GM12878 (cell line): ENCODE measurements around the gene PAN3. TPM values are rescaled to one million over a fixed set of nuclear protein-coding genes. Genes with fewer than 3 reads are reported as not detected.
A peak's percentile ranks its signal among the peaks of the same experiment; 100 is the strongest.

Experiments
- ATAC-seq: fragments of 200-7000 bp; cut with Tn5 transposase; 3 replicates; pipeline ENCODE4 v1.9.1; 2020; ENCODE audit warnings: mild to moderate bottlenecking, moderate library complexity
- BruUV-seq: library from RNA; stranded (reverse); fragments of 400-500 nt; replicated peaks from 2 replicates; lab custom pipeline; 2021; lab: Mats Ljungman, UMichigan
- CTCF ChIA-PET: fragments of 300-600 bp; sonication (Branson Sonifier 250); formaldehyde crosslinking; extraction: SDS; loops from one replicate; lab custom pipeline; 2021; ENCODE audit warnings: inconsistent platforms; lab: Yijun Ruan, JAX
- POLR2A ChIA-PET: fragments of 350-600 bp; formaldehyde crosslinking; extraction: SDS; loops from one replicate; lab custom pipeline; 2021; ENCODE audit warnings: inconsistent platforms; lab: Charles Lee
- RAD21 ChIA-PET: fragments of 300-600 bp; sonication (Branson Sonifier 250); formaldehyde crosslinking; loops from one replicate; lab custom pipeline; 2023; ENCODE audit warnings: antibody characterized with exemption; ENCODE audit not compliant: unreplicated experiment; lab: Charles Lee
- SMC1A ChIA-PET: fragments of 300-600 bp; sonication (Branson Sonifier 250); formaldehyde crosslinking; loops from one replicate; lab custom pipeline; 2023; ENCODE audit not compliant: unreplicated experiment, uncharacterized antibody; lab: Charles Lee
- DNase-seq: peaks from one replicate; pipeline ENCODE4 v3.0.0-alpha.2; 2011; ENCODE audit warnings: low read depth, low spot score
- FAIRE-seq: peaks from 3 replicates; lab custom pipeline; 2011; peaks lifted over from hg19 to GRCh38; lab: Jason Lieb, UNC
- H2AFZ ChIP-seq: 2 replicates; pipeline ENCODE4 v1.6.0; 2011; ENCODE audit warnings: low read depth, low read length, control low read depth; ENCODE audit not compliant: control insufficient read depth
- H3K27ac ChIP-seq: 2 replicates; pipeline ENCODE4 v1.5.1; 2011; ENCODE audit warnings: control low read depth; ENCODE audit not compliant: control insufficient read depth, insufficient read depth
- H3K27me3 ChIP-seq, 2 experiments: replicated peaks in 1 of 2; 2 replicates each; pipeline versions ENCODE4 v1.6.0 to v1.6.1; 2011; ENCODE audit warnings: low read length in 1 of 2; ENCODE audit not compliant: control insufficient read depth in 2 of 2, insufficient read depth in 2 of 2
- H3K36me3 ChIP-seq, 2 experiments: 2 replicates each; pipeline ENCODE4 v1.5.1; 2011; ENCODE audit warnings: low read length in 1 of 2; ENCODE audit not compliant: control insufficient read depth in 2 of 2, insufficient read depth in 2 of 2
- H3K4me1 ChIP-seq: 2 replicates; pipeline ENCODE4 v1.6.1; 2011; ENCODE audit warnings: mild to moderate bottlenecking, low read length, moderate library complexity, mixed read lengths; ENCODE audit not compliant: control insufficient read depth, insufficient read depth
- H3K4me2 ChIP-seq: 2 replicates; pipeline ENCODE4 v1.6.0; 2011; ENCODE audit warnings: control low read depth; ENCODE audit not compliant: control insufficient read depth, insufficient read depth
- H3K4me3 ChIP-seq: fragments of 200-600 bp; sonication (generic); 2 replicates; pipeline ENCODE4 v1.5.1; 2016
- H3K79me2 ChIP-seq: 2 replicates; pipeline ENCODE4 v1.6.0; 2011; ENCODE audit warnings: low read length; ENCODE audit not compliant: control insufficient read depth, insufficient read depth
- H3K9ac ChIP-seq: 2 replicates; pipeline ENCODE4 v1.8.0; 2011; ENCODE audit warnings: low read length, control low read depth, mixed read lengths; ENCODE audit not compliant: control insufficient read depth, insufficient read depth
- H3K9me3 ChIP-seq: replicated peaks from 3 replicates; pipeline ENCODE4 v1.5.1; 2011; ENCODE audit warnings: mild to moderate bottlenecking, low read length; ENCODE audit not compliant: control insufficient read depth, insufficient read depth
- H4K20me1 ChIP-seq: 2 replicates; pipeline ENCODE4 v1.6.0; 2011; ENCODE audit not compliant: control insufficient read depth, insufficient read depth
- BCL11A ChIP-seq: IDR thresholded peaks from 2 replicates; pipeline ENCODE4 v1.6.1; 2011; ENCODE audit warnings: low read depth, low read length
- CEBPB ChIP-seq, 2 experiments: fragments of 150-350 bp in 1 of 2; IDR thresholded peaks; 2 replicates each; pipeline ENCODE4 v1.6.1; 2012 to 2014; ENCODE audit warnings: low read depth in 2 of 2, low read length in 2 of 2, borderline replicate concordance in 1 of 2, inconsistent platforms in 1 of 2
- CREM ChIP-seq: IDR thresholded peaks from 2 replicates; pipeline ENCODE4 v1.6.1; 2014; ENCODE audit warnings: antibody characterized with exemption, low read depth
- EED ChIP-seq: sonication (generic); IDR thresholded peaks from 2 replicates; pipeline ENCODE4 v1.6.1; 2016; ENCODE audit warnings: antibody characterized with exemption, low read depth
- FOXK2 ChIP-seq: fragments of 450-650 bp; IDR thresholded peaks from 2 replicates; pipeline ENCODE4 v1.6.1; 2017; ENCODE audit warnings: mild to moderate bottlenecking, moderate library complexity
- IRF4 ChIP-seq: IDR thresholded peaks from 2 replicates; pipeline ENCODE4 v1.6.1; 2011; ENCODE audit warnings: low read depth, low read length
- MTA3 ChIP-seq: IDR thresholded peaks from 2 replicates; pipeline ENCODE4 v1.6.1; 2012; ENCODE audit warnings: low read length, inconsistent platforms, borderline replicate concordance
- MYB ChIP-seq: fragments of 150-350 bp; IDR thresholded peaks from 2 replicates; pipeline ENCODE4 v1.6.1; 2014; ENCODE audit warnings: mild to moderate bottlenecking, low read depth, low read length, borderline replicate concordance
- RBBP5 ChIP-seq: fragments of 200-600 bp; sonication (generic); conservative IDR thresholded peaks from 2 replicates; pipeline ENCODE4 v1.6.1; 2016
- YY1 ChIP-seq: IDR thresholded peaks from 2 replicates; pipeline ENCODE4 v1.6.1; 2011; ENCODE audit warnings: low read depth, mild to moderate bottlenecking, low read length
- WGBS: methylation state at CpG from one replicate; pipeline ENCODE4 v1.1.6; 2016; ENCODE audit warnings: low lambda C conversion rate; ENCODE audit not compliant: insufficient replicate concordance, insufficient coverage; ENCODE audit errors: missing lambda C conversion rate; 5-methylcytosine and 5-hydroxymethylcytosine counted together
- in situ Hi-C: fragments of 300-500 bp; cut with MboI; formaldehyde crosslinking; loops from 9 replicates; pipeline ENCODE4 v1.14.3; 2018; ENCODE audit warnings: mixed read lengths
- intact Hi-C: fragments of 100-400 bp; cut with micrococcal nuclease; formaldehyde crosslinking; loops from one replicate; pipeline ENCODE4 v1.14.2; 2022; ENCODE audit not compliant: unreplicated experiment
- polyA plus RNA-seq, 11 experiments: library from polyadenylated mRNA; depleted of rRNA in 4 of 11; unstranded in 6 of 11; stranded (reverse) in 5 of 11; fragments of >200 nt; fragmentation: Nextera tagmentation in 4 of 11; fragmentation: Illumina TruSeq in 1 of 11; extraction: Ambion mirVana in 4 of 11; extraction: Trizol in 1 of 11; gene quantifications; 1 replicate in 1 of 11; 2 replicates in 10 of 11; pipeline versions ENCODE4 v1.2.1 to v1.2.3, GENCODE V29; 2011 to 2016; ENCODE audit warnings: inconsistent platforms in 2 of 11, missing spikeins in 2 of 11, low read depth in 1 of 11
- total RNA-seq, 4 experiments: library from RNA; depleted of rRNA in 3 of 4; stranded (reverse); fragments of >200 nt in 3 of 4; fragmentation: Illumina TruSeq in 1 of 4; extraction: Trizol in 1 of 4; gene quantifications; 2 replicates each; pipeline versions ENCODE4 v1.2.1 to v1.2.3, GENCODE V29; 2013 to 2021
- TF ChIP-seq, protein P1 (sequence below): fragments of 450-650 bp; IDR thresholded peaks from 2 replicates; pipeline ENCODE4 v1.6.1; 2018; ENCODE audit warnings: mild to moderate bottlenecking, low read depth, moderate library complexity; ENCODE audit not compliant: partially characterized antibody
- TF ChIP-seq, protein P2 (sequence below): IDR thresholded peaks from 2 replicates; pipeline ENCODE4 v1.6.1; 2011; ENCODE audit warnings: borderline replicate concordance, low read depth, mild to moderate bottlenecking, moderate library complexity, low read length; ENCODE audit not compliant: insufficient read depth, poor library complexity, severe bottlenecking

Gene PAN3
- total and polyA plus RNA-seq, 10 of the 15 experiments (the other 5 are each of a cell fraction or from before 2014, with no cell fraction given), result 13.0 to 33.3 (median 19.9) TPM

DNA sequence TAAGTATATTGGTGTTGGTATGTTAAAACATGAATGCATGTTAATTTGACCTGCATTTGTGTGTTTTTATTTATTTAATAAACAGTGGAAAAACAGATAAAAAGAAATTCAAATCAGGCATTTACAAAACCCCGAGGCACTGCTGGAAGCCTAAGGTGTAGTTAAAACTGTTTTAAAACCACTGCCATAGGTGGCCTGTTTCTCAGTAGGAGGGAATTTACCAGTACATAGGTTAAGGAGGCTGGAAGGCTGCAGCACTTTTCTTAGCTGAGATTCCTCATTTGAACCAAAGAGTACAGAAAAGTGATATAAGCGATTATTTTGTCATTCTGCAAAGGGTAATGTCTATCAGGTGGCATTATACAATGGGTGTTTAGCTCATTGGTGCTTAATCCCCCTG, 99.6 kb downstream of the PAN3 start:
- in situ Hi-C loops, result no loop called here
- Histone ChIP-seq H3K36me3 (peaks cover 0 to 7% of the 10 kb centered on the region in 2 experiments; a peak in 2 of 4 replicates), H3K27ac (no peak overlapping the region), H3K9ac (no peak overlapping the region), H3K4me3 (no peak overlapping the region)
- ATAC-seq, result no peak
- CTCF ChIA-PET, result interaction anchor here (0.5 to 1.9 kb wide), 3 partner anchors 12 to 19 kb away, joined by 3 to 7 read pairs (median 3); no protein-coding TSS in a partner anchor
- SMC1A ChIA-PET, result interaction anchor here (0.6 to 2.3 kb wide), 3 partner anchors 9 to 55 kb away, joined by 3 to 11 read pairs (median 3); no protein-coding TSS in a partner anchor
- RAD21 ChIA-PET, result interaction anchor here (0.7 kb wide), 1 partner anchor 31 kb away, joined by 3 read pairs; no protein-coding TSS in a partner anchor
- TF ChIP-seq YY1, result no peak
- TF ChIP-seq, all 136 proteins: peak for 0
- H3K4me1 ChIP-seq, result no peaks in the 10 kb centered on the region
- H3K27me3 ChIP-seq, result no peaks in the 10 kb centered on the region
- POLR2A ChIA-PET, result no interaction called here
- WGBS, result 100% methylated on average over 2 of the region's 2 CpGs
- H3K4me2 ChIP-seq, result no peak overlapping the region
- DNase-seq (no peak), FAIRE-seq (no peak)
- no peaks in the 10 kb centered on the region for H4K20me1 ChIP-seq
- H3K79me2 ChIP-seq, result no peaks in the 10 kb centered on the region
- H3K9me3 ChIP-seq, result no peaks in the 10 kb centered on the region
- intact Hi-C loops, result no loop called here
- no TSS peak for BruUV-seq
- no peak overlapping the region for H2AFZ ChIP-seq

DNA sequence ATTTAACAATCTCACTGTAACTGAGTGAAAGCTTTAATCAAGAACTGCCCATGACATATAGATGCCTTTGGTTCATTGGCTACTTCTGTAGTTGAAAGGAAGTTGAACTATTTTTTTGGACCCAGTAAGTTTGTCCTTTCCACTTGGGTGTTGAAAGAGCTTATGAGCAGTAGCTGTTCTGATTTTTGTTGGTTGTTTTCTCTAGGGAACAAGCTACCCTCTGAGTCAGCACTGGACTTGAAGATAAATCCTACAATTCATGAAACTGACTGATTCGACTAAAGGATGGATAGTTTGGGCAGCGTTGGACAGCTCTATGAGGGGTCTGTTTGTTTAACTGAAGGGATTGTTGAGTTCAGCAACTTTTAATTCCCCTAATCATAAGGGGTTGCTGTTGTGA, 101.0 kb downstream of the PAN3 start:
- POLR2A ChIA-PET, result interaction anchor here (0.7 kb wide), 1 partner anchor 122 kb away, joined by 3 read pairs; no protein-coding TSS in a partner anchor
- H3K9me3 ChIP-seq, result no peaks in the 10 kb centered on the region

More for the DNA sequence above, 101.0 kb downstream of the PAN3 start:
- no peak for TF ChIP-seq CEBPB (IDR thresholded peaks at IDR 0.05; ENCODE audit: borderline replicate concordance in 1 of 2, low read depth in 2 of 2, low read length in 2 of 2)
- no peak for TF ChIP-seq FOXK2
- TF ChIP-seq MYB, result no peak
- no peak for TF ChIP-seq MTA3
- TF ChIP-seq BCL11A, result no peak
- TF ChIP-seq, protein P1, sequence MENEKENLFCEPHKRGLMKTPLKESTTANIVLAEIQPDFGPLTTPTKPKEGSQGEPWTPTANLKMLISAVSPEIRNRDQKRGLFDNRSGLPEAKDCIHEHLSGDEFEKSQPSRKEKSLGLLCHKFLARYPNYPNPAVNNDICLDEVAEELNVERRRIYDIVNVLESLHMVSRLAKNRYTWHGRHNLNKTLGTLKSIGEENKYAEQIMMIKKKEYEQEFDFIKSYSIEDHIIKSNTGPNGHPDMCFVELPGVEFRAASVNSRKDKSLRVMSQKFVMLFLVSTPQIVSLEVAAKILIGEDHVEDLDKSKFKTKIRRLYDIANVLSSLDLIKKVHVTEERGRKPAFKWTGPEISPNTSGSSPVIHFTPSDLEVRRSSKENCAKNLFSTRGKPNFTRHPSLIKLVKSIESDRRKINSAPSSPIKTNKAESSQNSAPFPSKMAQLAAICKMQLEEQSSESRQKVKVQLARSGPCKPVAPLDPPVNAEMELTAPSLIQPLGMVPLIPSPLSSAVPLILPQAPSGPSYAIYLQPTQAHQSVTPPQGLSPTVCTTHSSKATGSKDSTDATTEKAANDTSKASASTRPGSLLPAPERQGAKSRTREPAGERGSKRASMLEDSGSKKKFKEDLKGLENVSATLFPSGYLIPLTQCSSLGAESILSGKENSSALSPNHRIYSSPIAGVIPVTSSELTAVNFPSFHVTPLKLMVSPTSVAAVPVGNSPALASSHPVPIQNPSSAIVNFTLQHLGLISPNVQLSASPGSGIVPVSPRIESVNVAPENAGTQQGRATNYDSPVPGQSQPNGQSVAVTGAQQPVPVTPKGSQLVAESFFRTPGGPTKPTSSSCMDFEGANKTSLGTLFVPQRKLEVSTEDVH, result no peak
- no peak for TF ChIP-seq IRF4
- no peak for TF ChIP-seq RBBP5
- no peak for TF ChIP-seq EED
- TF ChIP-seq CREM, result no peak
- TF ChIP-seq, protein P2, sequence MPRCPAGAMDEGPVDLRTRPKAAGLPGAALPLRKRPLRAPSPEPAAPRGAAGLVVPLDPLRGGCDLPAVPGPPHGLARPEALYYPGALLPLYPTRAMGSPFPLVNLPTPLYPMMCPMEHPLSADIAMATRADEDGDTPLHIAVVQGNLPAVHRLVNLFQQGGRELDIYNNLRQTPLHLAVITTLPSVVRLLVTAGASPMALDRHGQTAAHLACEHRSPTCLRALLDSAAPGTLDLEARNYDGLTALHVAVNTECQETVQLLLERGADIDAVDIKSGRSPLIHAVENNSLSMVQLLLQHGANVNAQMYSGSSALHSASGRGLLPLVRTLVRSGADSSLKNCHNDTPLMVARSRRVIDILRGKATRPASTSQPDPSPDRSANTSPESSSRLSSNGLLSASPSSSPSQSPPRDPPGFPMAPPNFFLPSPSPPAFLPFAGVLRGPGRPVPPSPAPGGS, result no peak
- H3K27me3 ChIP-seq, result no peaks in the 10 kb centered on the region
- FAIRE-seq, result peak; percentile 38
- no peak for ATAC-seq
- no peak overlapping the region for H3K27ac ChIP-seq
- WGBS, result 100% methylated on average over 2 of the region's 2 CpGs
- RAD21 ChIA-PET, result no interaction called here
- H3K4me1 ChIP-seq, result no peaks in the 10 kb centered on the region
- CTCF ChIA-PET, result interaction anchor here (0.6 to 1.9 kb wide), 6 partner anchors 8 to 562 kb away, joined by 3 to 7 read pairs (median 3); no protein-coding TSS in a partner anchor
- no peaks in the 10 kb centered on the region for H3K79me2 ChIP-seq
- peaks cover 0 to 8% of the 10 kb centered on the region in 2 experiments; a peak in 2 of 4 replicates for H3K36me3 ChIP-seq
- H2AFZ ChIP-seq, result no peak overlapping the region
- H4K20me1 ChIP-seq, result no peaks in the 10 kb centered on the region
- intact Hi-C loops, result no loop called here
- no peak for DNase-seq
- H3K9ac ChIP-seq, result no peak overlapping the region
- BruUV-seq, result no TSS peak
- no peak overlapping the region for H3K4me2 ChIP-seq
- in situ Hi-C loops, result no loop called here
- SMC1A ChIA-PET, result interaction anchor here (1.2 to 2.1 kb wide), 3 partner anchors 11 to 49 kb away, joined by 3 to 6 read pairs (median 5); no protein-coding TSS in a partner anchor
- H3K4me3 ChIP-seq, result no peak overlapping the region
